Memory B cell (primary cell): ENCODE results near the gene MTARC2.

Experiments used
- ATAC-seq: fragments of 150-1000 bp; cut with Tn5 transposase; 2 replicates; pipeline ENCODE4 v1.10.0; 2021; ENCODE audit warnings: low read depth, mild to moderate bottlenecking, moderate library complexity
- DNase-seq, 2 donors: peaks; one replicate each; pipeline ENCODE4 v3.0.0; 2022; ENCODE audit warnings: low spot score in 2 of 2
- H3K27ac Mint-ChIP-seq: one replicate; pipeline ENCODE4 v1.8.0; 2022; ENCODE audit warnings: mild to moderate bottlenecking, moderate library complexity, mixed read lengths
- H3K27me3 Mint-ChIP-seq: one replicate; pipeline ENCODE4 v1.8.0; 2022; ENCODE audit warnings: mixed read lengths
- H3K36me3 Mint-ChIP-seq: one replicate; pipeline ENCODE4 v1.8.0; 2022; ENCODE audit warnings: mild to moderate bottlenecking, mixed read lengths
- H3K4me1 Mint-ChIP-seq: one replicate; pipeline ENCODE4 v1.8.0; 2022; ENCODE audit warnings: mixed read lengths
- H3K4me3 Mint-ChIP-seq: one replicate; pipeline ENCODE4 v1.8.0; 2022; ENCODE audit warnings: mild to moderate bottlenecking, moderate library complexity, mixed read lengths
- H3K9me3 Mint-ChIP-seq: one replicate; pipeline ENCODE4 v1.8.0; 2022; ENCODE audit warnings: mixed read lengths

MTARC2 gene

GRCh38 chr1:220826729-220827128 is 78.6 kb downstream of the MTARC2 start:
- peaks cover 14% of the 10 kb centered on the region for H3K27me3 Mint-ChIP-seq
- DNase-seq (no peak), ATAC-seq (no peak)
- no peak overlapping the region for H3K4me3 Mint-ChIP-seq
- H3K36me3 Mint-ChIP-seq, result peaks cover 5% of the 10 kb centered on the region
- no peaks in the 10 kb centered on the region for H3K4me1 Mint-ChIP-seq
- no peak overlapping the region for H3K27ac Mint-ChIP-seq
- H3K9me3 Mint-ChIP-seq, result peaks cover 1% of the 10 kb centered on the region

GRCh38 chr1:220827445-220828178 is 79.5 kb downstream of the MTARC2 start:
- ATAC-seq, result no peak
- DNase-seq, result no peak
- no peak overlapping the region for H3K4me3 Mint-ChIP-seq
- H3K36me3 Mint-ChIP-seq, result peaks cover 5% of the 10 kb centered on the region
- H3K4me1 Mint-ChIP-seq, result no peaks in the 10 kb centered on the region
- peaks cover 1% of the 10 kb centered on the region for H3K9me3 Mint-ChIP-seq
- H3K27me3 Mint-ChIP-seq, result peaks cover 14% of the 10 kb centered on the region
- H3K27ac Mint-ChIP-seq, result no peak overlapping the region

- ATAC-seq (no peak), DNase-seq (no peak)
- Mint-ChIP-seq H3K27me3 (peaks cover 14% of the 10 kb centered on the region), H3K9me3 (peaks cover 1% of the 10 kb centered on the region), H3K4me1 (no peaks in the 10 kb centered on the region), H3K27ac (no peak overlapping the region), H3K36me3 (peaks cover 5% of the 10 kb centered on the region), H3K4me3 (no peak overlapping the region)
Measured at GRCh38 chr1:220828179-220828490, 80.0 kb downstream of the MTARC2 start.

- DNase-seq (no peak), ATAC-seq (no peak)
- H3K27me3 Mint-ChIP-seq, result peaks cover 11% of the 10 kb centered on the region
- no peaks in the 10 kb centered on the region for H3K4me1 Mint-ChIP-seq
- peaks cover 1% of the 10 kb centered on the region for H3K9me3 Mint-ChIP-seq
- H3K4me3 Mint-ChIP-seq, result no peak overlapping the region
- no peak overlapping the region for H3K27ac Mint-ChIP-seq
- H3K36me3 Mint-ChIP-seq, result peaks cover 5% of the 10 kb centered on the region
Measured at GRCh38 chr1:220828950-220829586, 80.9 kb downstream of the MTARC2 start.

- Mint-ChIP-seq H3K9me3 (peaks cover 1% of the 10 kb centered on the region), H3K27me3 (peaks cover 4% of the 10 kb centered on the region), H3K36me3 (peaks cover 4% of the 10 kb centered on the region), H3K4me1 (no peaks in the 10 kb centered on the region), H3K4me3 (no peak overlapping the region), H3K27ac (no peak overlapping the region)
- ATAC-seq, result no peak
- DNase-seq, result no peak
Measured at GRCh38 chr1:220833436-220833835, 85.3 kb downstream of the MTARC2 start.
